RWPE2 (cell line): ENCODE results near the gene ZAP70.

Source experiments
- ATAC-seq: fragments of 200-7000 bp; cut with Tn5 transposase; 3 replicates; pipeline ENCODE4 v1.9.1; 2021; ENCODE audit warnings: low read depth
- DNase-seq: peaks from one replicate; pipeline ENCODE4 v3.0.0-alpha.2; 2020; ENCODE audit warnings: low spot score
- H3K27ac ChIP-seq: fragments of 450-650 bp; 2 replicates; pipeline ENCODE4 v1.5.1; 2017; ENCODE audit warnings: mild to moderate bottlenecking; ENCODE audit not compliant: poor library complexity, severe bottlenecking
- H3K27me3 ChIP-seq: fragments of 250-450 bp; sonication (Bioruptor Pico); 2 replicates; pipeline ENCODE4 v1.5.1; 2021; ENCODE audit warnings: mild to moderate bottlenecking, moderate library complexity; ENCODE audit not compliant: insufficient read depth, poor library complexity, severe bottlenecking
- H3K36me3 ChIP-seq: fragments of 250-450 bp; sonication (Bioruptor Pico); 2 replicates; pipeline ENCODE4 v1.5.1; 2020; ENCODE audit warnings: low read depth, mild to moderate bottlenecking, moderate library complexity
- H3K4me1 ChIP-seq: fragments of 250-450 bp; sonication (Bioruptor Pico); 2 replicates; pipeline ENCODE4 v1.5.1; 2021; ENCODE audit warnings: mild to moderate bottlenecking, moderate library complexity; ENCODE audit not compliant: insufficient read depth, poor library complexity, severe bottlenecking
- H3K4me3 ChIP-seq: fragments of 250-450 bp; sonication (Bioruptor Pico); 2 replicates; pipeline ENCODE4 v1.5.1; 2021; ENCODE audit warnings: mild to moderate bottlenecking, moderate library complexity; ENCODE audit not compliant: severe bottlenecking
- H3K9me3 ChIP-seq: fragments of 250-450 bp; sonication (Bioruptor Pico); 2 replicates; pipeline ENCODE4 v1.5.1; 2021; ENCODE audit warnings: mild to moderate bottlenecking, moderate library complexity; ENCODE audit not compliant: severe bottlenecking
- TF ChIP-seq, protein P1 (sequence below): fragments of 450-650 bp; IDR thresholded peaks from one replicate; pipeline ENCODE4 v1.5.1; 2017; ENCODE audit warnings: mild to moderate bottlenecking, moderate library complexity; ENCODE audit not compliant: poor library complexity, severe bottlenecking

The ZAP70 gene

DNA sequence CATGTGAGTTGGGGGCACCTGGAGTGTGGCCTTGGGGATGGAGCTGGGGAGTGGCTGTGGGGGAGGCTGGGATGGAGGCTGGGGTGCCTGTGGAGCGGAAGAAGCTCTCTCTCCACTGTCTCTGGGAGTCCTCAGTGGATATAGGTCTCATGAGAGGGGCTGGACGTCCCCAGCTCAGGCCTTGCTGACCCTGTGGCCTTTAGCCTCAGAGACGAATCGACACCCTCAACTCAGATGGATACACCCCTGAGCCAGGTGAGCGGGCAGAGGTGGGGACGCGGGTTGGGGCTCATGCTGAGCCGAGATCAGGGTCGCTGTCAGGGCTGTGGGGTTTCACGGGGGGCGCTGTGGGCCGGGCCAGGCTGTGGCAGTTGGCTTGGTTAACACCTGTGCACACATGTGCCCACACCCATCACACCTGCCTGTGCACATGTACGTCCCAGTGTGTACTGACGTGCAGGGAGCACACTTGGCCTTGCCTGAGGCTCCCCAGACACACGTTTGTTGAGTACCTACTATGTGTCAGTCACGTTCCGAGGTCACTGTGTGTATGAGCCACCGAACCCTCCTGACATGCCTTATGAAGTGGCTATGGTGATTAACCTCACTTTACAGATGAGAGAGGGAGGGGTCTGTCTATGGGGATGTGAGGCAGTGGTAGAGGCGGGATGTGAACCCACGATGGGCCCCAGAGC lies 20.1 kb downstream of the ZAP70 start:
- Histone ChIP-seq H3K27me3 (no peaks in the 10 kb centered on the region), H3K4me1 (peaks cover 2% of the 10 kb centered on the region), H3K4me3 (no peak overlapping the region), H3K9me3 (peaks cover 6% of the 10 kb centered on the region), H3K36me3 (no peaks in the 10 kb centered on the region), H3K27ac (no peak overlapping the region)
- TF ChIP-seq, protein P1, sequence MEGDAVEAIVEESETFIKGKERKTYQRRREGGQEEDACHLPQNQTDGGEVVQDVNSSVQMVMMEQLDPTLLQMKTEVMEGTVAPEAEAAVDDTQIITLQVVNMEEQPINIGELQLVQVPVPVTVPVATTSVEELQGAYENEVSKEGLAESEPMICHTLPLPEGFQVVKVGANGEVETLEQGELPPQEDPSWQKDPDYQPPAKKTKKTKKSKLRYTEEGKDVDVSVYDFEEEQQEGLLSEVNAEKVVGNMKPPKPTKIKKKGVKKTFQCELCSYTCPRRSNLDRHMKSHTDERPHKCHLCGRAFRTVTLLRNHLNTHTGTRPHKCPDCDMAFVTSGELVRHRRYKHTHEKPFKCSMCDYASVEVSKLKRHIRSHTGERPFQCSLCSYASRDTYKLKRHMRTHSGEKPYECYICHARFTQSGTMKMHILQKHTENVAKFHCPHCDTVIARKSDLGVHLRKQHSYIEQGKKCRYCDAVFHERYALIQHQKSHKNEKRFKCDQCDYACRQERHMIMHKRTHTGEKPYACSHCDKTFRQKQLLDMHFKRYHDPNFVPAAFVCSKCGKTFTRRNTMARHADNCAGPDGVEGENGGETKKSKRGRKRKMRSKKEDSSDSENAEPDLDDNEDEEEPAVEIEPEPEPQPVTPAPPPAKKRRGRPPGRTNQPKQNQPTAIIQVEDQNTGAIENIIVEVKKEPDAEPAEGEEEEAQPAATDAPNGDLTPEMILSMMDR, result no peak
- peak; percentile 19 for DNase-seq
- ATAC-seq, result no peak

DNA sequence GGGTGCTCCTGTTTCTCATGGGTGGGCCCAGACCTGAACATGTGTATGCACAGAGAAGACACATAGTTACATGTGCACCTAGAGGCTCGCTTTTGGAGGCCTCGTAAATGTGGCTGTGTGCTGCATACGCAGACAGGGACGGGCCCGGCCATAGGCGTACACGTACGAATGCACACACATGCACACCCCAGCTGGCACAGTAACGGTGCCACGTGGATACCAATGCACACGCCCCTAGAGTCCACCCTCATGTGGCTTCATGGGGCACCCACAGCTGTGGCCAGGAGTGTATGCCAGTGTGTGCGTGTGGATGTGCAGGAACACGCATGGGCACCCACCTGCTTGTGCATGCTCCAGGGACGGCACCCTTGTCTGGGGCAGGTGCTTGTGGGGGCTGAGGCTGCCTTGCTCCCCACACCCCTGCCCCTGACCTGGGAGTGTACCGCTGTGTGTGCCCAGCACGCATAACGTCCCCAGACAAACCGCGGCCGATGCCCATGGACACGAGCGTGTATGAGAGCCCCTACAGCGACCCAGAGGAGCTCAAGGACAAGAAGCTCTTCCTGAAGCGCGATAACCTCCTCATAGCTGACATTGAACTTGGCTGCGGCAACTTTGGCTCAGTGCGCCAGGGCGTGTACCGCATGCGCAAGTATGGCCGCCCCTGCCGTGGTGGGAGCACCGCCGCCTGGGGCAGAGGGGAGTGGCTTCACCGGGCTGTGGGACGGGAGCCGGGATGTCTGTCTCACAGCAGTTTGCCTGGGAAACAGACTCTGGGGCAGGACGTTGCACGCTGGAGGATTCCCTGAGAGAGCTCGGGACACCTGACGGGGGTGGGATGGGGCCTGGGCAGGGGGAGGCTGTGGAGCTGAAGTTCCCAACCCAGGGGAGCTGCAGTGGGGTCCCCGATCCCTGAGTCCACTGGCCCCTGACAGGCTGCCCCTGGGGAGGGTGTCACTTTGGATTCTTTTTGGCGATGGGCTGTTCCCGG lies 21.0 kb downstream of the ZAP70 start:
- DNase-seq (peak; percentile 63), ATAC-seq (no peak)
- H3K36me3 ChIP-seq, result no peaks in the 10 kb centered on the region
- no peak overlapping the region for H3K27ac ChIP-seq
- peaks cover 6% of the 10 kb centered on the region for H3K9me3 ChIP-seq
- H3K27me3 ChIP-seq, result no peaks in the 10 kb centered on the region
- H3K4me3 ChIP-seq, result no peak overlapping the region
- H3K4me1 ChIP-seq, result no peaks in the 10 kb centered on the region
- TF ChIP-seq, protein P1, result no peak

DNA sequence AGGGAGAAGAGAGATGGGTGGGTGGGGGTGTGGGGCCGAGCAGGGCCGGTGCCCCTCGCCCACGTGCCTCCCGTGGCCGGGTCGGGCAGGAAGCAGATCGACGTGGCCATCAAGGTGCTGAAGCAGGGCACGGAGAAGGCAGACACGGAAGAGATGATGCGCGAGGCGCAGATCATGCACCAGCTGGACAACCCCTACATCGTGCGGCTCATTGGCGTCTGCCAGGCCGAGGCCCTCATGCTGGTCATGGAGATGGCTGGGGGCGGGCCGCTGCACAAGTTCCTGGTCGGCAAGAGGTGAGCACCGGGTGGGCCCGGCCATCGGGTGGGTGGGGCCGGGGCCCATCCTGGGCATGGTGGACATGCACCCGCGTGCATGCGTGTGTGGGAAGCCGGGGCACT lies 21.8 kb downstream of the ZAP70 start:
- H3K9me3 ChIP-seq, result peaks cover 1% of the 10 kb centered on the region
- H3K4me1 ChIP-seq, result no peaks in the 10 kb centered on the region
- H3K27ac ChIP-seq, result no peak overlapping the region
- ATAC-seq, result no peak
- H3K4me3 ChIP-seq, result no peak overlapping the region
- DNase-seq, result peak; percentile 52
- H3K27me3 ChIP-seq, result no peaks in the 10 kb centered on the region
- TF ChIP-seq, protein P1, result no peak
- no peaks in the 10 kb centered on the region for H3K36me3 ChIP-seq

DNA sequence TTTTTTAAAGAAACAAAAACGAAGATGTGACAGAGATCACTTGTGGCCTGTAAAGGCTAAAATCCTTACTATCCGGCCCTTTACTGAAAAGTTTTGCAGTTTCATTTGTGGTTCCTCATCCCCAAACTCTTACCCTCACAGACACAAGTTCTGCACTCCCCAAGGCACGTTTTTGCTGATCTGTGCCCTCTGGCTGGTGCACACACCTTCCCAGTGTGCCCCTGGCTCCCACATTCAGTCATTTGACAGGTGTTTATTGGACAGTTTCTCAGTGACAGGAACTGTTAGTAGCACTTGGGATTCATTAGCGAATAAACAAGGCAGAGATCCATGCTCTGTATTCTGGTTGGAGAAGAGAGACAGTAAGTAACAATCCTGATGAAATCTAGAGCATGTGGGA lies 22.8 kb downstream of the ZAP70 start:
- no peak overlapping the region for H3K4me3 ChIP-seq
- no peaks in the 10 kb centered on the region for H3K27me3 ChIP-seq
- peaks cover 6% of the 10 kb centered on the region for H3K4me1 ChIP-seq
- no peaks in the 10 kb centered on the region for H3K9me3 ChIP-seq
- no peak overlapping the region for H3K27ac ChIP-seq
- TF ChIP-seq, protein P1, result no peak
- DNase-seq, result no peak
- no peaks in the 10 kb centered on the region for H3K36me3 ChIP-seq
- ATAC-seq, result no peak
